ENCODE measurements around the gene IGSF11.
"Not testable (repeated sequence)": the region's sequence is repeated elsewhere in the genome, so short reads cannot be mapped to it uniquely, and the experiment has no call there.

IGSF11 gene, protein sequence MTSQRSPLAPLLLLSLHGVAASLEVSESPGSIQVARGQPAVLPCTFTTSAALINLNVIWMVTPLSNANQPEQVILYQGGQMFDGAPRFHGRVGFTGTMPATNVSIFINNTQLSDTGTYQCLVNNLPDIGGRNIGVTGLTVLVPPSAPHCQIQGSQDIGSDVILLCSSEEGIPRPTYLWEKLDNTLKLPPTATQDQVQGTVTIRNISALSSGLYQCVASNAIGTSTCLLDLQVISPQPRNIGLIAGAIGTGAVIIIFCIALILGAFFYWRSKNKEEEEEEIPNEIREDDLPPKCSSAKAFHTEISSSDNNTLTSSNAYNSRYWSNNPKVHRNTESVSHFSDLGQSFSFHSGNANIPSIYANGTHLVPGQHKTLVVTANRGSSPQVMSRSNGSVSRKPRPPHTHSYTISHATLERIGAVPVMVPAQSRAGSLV

GRCh38 chr3:119034256-119035013, at the start of gene IGSF11:
IGSF11 (minus strand) TSS chr3:119034846; CDS start chr3:119034582, 264 bp downstream.
- peak; percentile 86 for DNase-seq (ENCODE audit: low spot score)

DNA sequence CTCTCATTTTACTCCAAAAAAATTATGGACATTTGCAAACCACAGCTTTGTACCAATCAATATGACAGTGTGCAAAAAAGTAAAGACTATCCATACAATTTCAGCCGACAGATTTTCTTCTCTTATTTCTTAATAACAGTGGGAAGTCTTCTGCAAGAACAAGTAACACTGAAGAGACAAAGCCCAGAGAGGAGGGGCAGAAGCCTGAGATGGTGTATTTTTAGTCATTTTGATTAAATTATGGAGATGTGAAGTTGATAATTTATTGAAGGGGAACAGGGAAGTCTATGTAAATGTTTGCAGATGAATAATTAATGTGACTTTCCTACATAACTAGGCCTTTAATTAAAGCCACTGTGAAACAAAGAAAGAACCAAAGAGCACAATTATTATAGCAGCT, 45.7 kb upstream of the IGSF11 start:
- no peak for DNase-seq (ENCODE audit: low spot score)

GRCh38 chr3:119073258-119074001, 38.8 kb upstream of the IGSF11 start:
- DNase-seq (ENCODE audit: low spot score) = no peak

DNA sequence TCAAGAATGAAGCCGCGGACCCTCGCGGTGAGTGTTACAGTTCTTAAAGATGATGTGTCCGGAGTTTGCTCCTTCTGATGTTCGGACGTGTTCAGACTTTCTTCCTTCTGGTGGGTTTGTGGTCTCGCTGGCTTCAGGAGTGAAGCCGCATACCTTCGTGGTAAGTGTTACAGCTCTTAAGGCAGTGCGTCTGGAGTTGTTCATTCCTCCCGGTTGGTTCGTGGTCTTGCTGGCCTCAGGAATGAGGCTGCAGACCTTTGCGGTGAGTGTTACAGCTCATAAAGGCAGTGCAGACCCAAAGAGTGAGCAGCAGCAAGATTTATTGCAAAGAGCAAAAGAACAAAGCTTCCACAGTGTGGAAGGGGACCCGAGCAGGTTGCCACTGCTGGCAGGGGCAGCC, 37.8 kb upstream of the IGSF11 start:
- not testable (repeated sequence) for DNase-seq (ENCODE audit: low spot score)

DNA sequence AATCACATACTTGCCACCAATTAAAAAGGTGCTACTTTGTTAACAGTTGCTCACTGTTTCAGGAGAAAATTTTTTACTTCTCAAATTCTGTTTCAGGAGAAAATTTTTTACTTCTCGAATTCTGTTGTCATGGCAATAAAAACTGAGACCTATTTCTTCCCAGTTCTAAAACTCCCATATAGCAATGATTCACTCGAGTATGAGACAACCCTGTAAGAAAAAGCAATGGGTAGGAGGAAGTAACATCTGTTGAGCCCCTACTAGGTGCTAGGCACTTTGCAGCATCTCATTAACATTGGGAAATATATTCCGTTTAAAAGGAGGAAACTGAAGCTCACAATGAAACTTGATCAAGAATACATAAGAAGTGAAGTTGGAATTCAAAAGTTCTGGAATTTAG, 35.1 kb upstream of the IGSF11 start:
- no peak for DNase-seq (ENCODE audit: low spot score)

DNA sequence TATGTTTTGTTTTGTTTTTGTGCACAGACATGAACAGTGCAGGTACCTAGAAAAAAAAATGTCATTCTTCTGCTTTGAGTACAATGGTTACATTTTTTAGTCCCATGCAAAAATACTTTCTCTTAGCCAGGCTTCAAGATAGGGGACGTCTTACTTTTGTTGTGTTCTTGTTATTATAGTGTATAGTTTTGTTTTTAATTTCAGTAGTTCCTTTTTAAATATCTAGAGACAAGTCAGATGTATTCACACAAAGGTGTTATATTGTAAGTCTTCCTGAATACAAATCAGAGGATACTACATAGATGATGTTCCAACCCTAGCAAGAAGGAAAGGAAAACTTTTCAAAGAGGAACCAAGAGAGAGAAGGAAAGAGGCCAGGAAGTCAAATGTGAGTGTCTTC, 28.8 kb upstream of the IGSF11 start:
- no peak for DNase-seq (ENCODE audit: low spot score)

DNA sequence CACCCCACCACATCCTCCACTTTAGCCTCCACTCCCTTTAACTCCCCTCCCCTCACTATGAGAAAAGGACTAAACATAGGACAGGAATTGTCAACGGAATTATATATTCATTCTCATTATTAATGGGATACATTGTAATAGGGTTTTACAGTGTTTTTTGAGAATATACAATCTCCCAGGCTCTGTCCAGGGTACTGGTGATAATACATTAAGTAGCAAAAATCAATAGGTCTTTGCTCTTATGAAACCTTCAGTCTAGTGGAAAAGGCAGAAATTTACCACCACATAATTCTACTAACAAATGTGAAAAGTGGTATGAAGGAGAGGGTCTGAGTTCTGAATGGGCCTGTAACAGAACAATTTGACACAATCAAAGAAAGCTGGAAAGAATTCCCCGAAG, 28.2 kb upstream of the IGSF11 start:
- no peak for DNase-seq (ENCODE audit: low spot score)

DNA sequence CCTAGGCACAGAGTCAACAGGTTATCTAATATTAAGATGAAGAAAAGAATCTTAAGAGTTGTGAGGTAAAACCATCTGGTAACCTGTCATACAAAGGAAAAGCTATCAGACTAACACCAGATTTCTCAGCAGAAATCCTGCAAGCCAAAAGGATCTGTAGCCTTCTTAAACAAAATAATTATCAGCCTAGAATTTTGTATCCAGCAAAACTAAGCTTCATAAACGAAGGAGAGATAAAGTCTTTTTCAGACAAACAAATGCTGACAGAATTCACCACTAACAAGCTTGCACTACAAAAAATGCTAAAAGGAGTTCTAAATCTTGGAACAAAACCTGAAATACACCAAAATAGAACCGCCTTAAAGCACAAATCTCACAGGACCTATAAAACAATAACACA, 9.9 kb upstream of the IGSF11 start:
- no peak for DNase-seq (ENCODE audit: low spot score)

DNA sequence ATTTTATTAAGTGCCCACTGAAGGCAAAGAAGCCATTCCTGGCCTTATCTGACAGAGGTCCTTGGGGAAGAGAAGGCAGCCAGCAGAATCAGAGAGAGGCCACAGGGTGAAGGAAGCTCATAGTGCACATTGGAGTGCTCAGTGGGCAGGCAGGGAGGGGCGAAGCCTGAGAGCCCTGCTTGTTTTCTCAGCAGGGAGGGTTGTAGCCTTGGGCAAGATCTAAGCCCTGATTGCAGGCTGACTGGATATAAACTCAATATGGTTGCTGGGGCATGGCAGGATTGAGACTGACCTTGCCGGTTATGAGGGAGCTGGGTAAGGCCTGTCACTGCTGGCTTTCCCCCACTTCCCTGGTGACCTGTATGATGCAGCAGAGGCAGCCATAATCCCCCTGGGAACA, 7.5 kb upstream of the IGSF11 start:
- DNase-seq (ENCODE audit: low spot score) = no peak

- no peak for DNase-seq (ENCODE audit: low spot score)
Observed at GRCh38 chr3:119035014-119035346, 334 bp upstream of the IGSF11 start.

DNA sequence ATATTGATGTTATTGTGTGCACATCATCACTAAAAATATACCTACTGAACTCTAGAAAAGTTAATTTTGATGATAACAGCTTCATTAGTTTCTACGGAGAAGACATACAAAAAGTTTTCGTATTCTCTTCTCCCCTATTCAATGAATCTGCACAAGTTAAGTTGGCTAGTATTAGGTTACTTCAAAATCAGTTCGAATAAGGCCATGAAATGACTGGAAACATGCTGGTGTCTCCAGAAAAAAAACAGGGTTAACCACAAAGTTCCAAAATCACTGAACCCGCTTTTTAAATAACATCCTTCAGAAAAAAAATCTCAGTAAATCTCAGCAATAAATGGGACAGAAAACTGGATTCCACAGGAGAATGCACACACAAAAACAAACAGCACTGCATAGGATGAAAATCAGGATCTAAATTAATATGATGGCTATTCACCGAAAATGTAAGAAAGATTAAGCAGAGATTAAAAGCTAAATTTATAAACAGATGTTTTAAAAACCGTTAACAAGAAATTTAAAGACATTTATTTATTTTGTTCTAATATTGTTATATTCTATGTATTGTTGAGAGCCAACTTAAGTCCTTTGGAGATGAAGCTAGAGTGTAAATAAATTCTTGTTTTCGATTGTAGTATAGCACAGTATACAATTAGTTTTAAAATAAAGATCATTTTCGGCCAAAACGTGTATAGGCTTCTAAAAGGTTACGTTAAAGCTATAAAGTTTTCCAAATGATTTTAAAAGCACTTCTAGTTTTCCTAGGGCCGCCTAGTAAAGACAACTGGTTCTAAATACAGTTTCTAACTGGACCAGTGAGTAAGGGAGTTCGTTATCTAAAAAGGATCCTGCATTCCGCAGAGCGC, 1.0 kb downstream of the IGSF11 start:
- DNase-seq (ENCODE audit: low spot score) = no peak

DNA sequence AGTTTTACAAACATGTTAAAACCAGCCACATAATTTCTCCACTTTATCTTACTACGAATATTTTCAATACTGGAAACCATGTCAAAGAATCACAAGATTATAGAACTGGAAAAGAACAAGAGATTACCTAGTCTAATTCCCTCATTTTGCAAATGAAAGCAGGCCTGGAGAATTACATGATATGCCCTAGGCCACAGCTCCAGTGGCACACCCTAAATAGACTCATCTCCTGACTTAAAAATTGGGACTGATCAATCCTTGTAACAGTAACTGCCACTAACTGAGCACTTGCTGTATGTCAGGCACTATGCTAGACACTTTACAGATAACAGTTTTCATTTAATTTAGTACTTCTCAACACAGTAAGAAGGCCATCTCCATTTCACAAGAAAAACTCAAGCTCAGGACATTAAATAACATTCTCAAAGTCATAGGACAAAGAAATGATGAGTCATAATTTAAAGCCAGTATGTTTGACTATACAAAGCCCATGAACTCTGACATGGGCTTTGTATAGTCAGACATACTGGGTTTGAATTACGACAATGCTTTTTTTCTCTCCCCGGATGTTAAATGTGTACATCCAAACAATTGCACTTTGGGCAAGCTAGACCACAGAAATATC, 9.4 kb downstream of the IGSF11 start:
- no peak for DNase-seq (ENCODE audit: low spot score)

GRCh38 chr3:119019767-119020518, 14.7 kb downstream of the IGSF11 start:
- no peak for DNase-seq (ENCODE audit: low spot score)

GRCh38 chr3:119018690-119019463, 15.8 kb downstream of the IGSF11 start:
- DNase-seq (ENCODE audit: low spot score) = no peak

GRCh38 chr3:119015942-119016341, 18.7 kb downstream of the IGSF11 start:
- DNase-seq (ENCODE audit: low spot score) = no peak

- DNase-seq (ENCODE audit: low spot score) = no peak
Observed at GRCh38 chr3:119013951-119014350, 20.7 kb downstream of the IGSF11 start.

DNA sequence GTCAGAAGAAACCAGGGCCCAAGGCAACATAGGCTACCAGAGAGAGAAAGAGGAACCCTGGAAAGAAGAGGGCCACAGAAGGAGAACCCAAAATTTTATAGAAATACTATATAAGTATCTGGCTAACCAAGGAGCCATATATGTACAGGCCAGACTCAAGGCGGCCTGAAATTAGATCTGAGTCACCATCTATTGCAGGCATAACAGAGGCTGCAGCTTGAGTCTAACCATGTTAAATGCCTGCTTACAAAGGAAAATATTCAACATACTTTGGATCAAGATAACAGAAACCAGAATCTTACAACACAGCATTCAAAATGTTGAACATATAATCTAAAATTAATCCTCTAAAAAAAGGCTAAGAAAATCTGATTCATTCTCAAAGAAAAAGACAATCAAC, 23.1 kb downstream of the IGSF11 start:
- DNase-seq (ENCODE audit: low spot score) = no peak

GRCh38 chr3:118997190-118997589, 37.5 kb downstream of the IGSF11 start:
- no peak for DNase-seq (ENCODE audit: low spot score)

DNA sequence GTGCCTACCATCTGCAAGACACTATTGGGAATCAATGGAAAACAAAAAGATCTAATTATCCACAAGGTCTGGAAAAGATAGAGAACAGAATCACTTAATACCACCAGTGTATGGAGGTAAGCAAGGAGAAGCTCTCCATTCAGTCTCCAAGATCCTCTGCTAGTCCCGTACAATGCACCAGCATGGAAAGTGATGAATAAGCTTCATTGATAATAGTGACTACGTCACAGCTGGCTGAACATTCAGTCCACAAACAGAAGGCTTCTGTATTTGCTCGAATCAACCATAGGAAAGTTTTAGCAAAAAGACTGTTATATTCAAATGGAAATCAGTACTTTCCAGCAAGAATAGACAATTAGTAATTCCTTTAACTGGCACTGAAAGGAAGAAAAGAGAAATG, 42.9 kb downstream of the IGSF11 start:
- DNase-seq (ENCODE audit: low spot score) = no peak
